ENCODE data around the gene YARS1.

YARS1 gene

DNA sequence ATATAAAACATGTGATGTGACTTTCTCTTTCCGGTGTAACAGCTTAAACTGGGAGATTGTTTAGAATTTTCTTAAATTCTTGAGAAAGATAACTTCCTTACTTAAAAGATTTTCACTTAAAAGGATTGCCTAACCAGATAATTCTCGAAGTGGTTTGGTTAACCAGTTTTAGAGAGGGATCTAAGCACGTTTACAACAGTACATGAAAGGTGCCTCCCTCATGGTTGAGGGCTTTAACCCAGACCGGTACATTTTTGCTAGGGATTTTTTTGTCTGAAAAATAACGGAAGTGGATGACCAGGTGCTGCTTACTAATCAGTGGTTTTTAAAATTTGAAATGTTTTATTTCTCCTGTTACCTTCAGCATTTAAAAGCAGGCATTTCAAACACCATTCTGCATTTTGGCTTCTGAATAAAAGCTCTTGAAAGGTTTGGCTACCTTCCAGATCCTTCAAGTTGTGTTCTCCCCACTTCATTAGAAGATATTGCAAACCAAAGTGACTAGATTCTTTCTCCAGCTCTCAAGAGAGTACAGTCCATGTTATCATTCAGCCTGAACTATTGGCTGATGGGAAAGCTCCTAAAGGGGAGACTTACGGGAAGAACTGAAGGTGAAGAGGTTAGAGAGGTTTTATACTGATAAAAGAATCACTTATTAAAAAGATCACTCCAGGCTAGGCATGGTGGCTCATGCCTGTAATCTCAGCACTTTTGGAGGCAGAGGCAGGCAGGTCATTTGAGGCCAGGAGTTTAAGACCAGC is 13.1 kb upstream of the YARS1 start:
- H3K36me3 ChIP-seq (ENCODE audit: control insufficient read depth, low read length), result peaks cover 92% of the 10 kb centered on the region
- no peaks in the 10 kb centered on the region for H3K27me3 ChIP-seq (ENCODE audit: control insufficient read depth, low read length)
- H3K4me2 ChIP-seq (ENCODE audit: low read length), result no peak overlapping the region
- no peaks in the 10 kb centered on the region for H4K20me1 ChIP-seq (ENCODE audit: control insufficient read depth, insufficient read depth, low read depth, low read length)
- no peaks in the 10 kb centered on the region for H3K9me3 ChIP-seq (ENCODE audit: control insufficient read depth, insufficient read depth, low read length)
- TF ChIP-seq EZH2phosphoT487 (IDR thresholded peaks at IDR 0.05; ENCODE audit: borderline replicate concordance, low read length), result no peak
- TF ChIP-seq, protein P1, sequence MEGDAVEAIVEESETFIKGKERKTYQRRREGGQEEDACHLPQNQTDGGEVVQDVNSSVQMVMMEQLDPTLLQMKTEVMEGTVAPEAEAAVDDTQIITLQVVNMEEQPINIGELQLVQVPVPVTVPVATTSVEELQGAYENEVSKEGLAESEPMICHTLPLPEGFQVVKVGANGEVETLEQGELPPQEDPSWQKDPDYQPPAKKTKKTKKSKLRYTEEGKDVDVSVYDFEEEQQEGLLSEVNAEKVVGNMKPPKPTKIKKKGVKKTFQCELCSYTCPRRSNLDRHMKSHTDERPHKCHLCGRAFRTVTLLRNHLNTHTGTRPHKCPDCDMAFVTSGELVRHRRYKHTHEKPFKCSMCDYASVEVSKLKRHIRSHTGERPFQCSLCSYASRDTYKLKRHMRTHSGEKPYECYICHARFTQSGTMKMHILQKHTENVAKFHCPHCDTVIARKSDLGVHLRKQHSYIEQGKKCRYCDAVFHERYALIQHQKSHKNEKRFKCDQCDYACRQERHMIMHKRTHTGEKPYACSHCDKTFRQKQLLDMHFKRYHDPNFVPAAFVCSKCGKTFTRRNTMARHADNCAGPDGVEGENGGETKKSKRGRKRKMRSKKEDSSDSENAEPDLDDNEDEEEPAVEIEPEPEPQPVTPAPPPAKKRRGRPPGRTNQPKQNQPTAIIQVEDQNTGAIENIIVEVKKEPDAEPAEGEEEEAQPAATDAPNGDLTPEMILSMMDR (IDR thresholded peaks at IDR 0.05; ENCODE audit: low read depth, low read length, poor library complexity, severe bottlenecking), result no peak
- no peaks in the 10 kb centered on the region for H3K9me2 ChIP-seq (replicated peaks; ENCODE audit: control insufficient read depth, low read length)
- no peak overlapping the region for H3K27ac ChIP-seq (ENCODE audit: low read depth, low read length)
- peaks cover 11% of the 10 kb centered on the region for H3K79me2 ChIP-seq (ENCODE audit: control insufficient read depth, low read length)
- no peak overlapping the region for H3K4me3 ChIP-seq (ENCODE audit: low read length)
- H3F3A ChIP-seq (ENCODE audit: control insufficient read depth, insufficient read depth), result no peaks in the 10 kb centered on the region
- H3K4me1 ChIP-seq (ENCODE audit: control insufficient read depth, low read length), result no peaks in the 10 kb centered on the region

DNA sequence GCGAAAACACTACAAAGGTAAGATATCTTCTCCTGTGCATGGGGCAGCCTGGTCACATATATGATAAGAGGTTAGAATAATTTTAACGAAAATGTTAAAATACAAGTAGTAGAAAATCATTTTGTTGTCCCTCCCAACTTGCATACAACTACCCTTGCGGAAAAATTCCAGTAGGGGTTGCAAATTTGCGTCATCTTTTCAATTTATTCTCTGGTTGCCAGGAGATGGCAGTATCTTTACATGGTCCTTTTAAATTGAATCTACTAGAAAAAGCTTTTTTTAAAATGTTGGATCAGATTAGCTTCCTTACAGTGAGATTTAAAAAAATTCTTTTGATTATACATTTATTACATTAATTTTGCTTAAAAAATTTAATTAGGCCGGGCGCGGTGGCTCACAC is 11.2 kb upstream of the YARS1 start:
- Histone ChIP-seq H3K79me2 (ENCODE audit: control insufficient read depth, low read length) (peaks cover 24% of the 10 kb centered on the region), H3K9me2 (replicated peaks; ENCODE audit: control insufficient read depth, low read length) (no peaks in the 10 kb centered on the region), H4K20me1 (ENCODE audit: control insufficient read depth, insufficient read depth, low read depth, low read length) (peaks cover 4% of the 10 kb centered on the region; the same call in 1 of the 2 replicates), H3K9me3 (ENCODE audit: control insufficient read depth, insufficient read depth, low read length) (no peaks in the 10 kb centered on the region), H3K4me2 (ENCODE audit: low read length) (no peak overlapping the region), H3F3A (ENCODE audit: control insufficient read depth, insufficient read depth) (no peaks in the 10 kb centered on the region; the same call in 1 of the 2 replicates), H3K4me1 (ENCODE audit: control insufficient read depth, low read length) (no peaks in the 10 kb centered on the region; the same call in 1 of the 2 replicates), H3K36me3 (ENCODE audit: control insufficient read depth, low read length) (peaks cover 88% of the 10 kb centered on the region), H3K27ac (ENCODE audit: low read depth, low read length) (no peak overlapping the region), H3K27me3 (ENCODE audit: control insufficient read depth, low read length) (no peaks in the 10 kb centered on the region), H3K4me3 (ENCODE audit: low read length) (no peak overlapping the region)
- TF ChIP-seq, protein P1 (IDR thresholded peaks at IDR 0.05; ENCODE audit: low read depth, low read length, poor library complexity, severe bottlenecking), result peak; percentile 27
- no peak for TF ChIP-seq EZH2phosphoT487 (IDR thresholded peaks at IDR 0.05; ENCODE audit: borderline replicate concordance, low read length)

DNA sequence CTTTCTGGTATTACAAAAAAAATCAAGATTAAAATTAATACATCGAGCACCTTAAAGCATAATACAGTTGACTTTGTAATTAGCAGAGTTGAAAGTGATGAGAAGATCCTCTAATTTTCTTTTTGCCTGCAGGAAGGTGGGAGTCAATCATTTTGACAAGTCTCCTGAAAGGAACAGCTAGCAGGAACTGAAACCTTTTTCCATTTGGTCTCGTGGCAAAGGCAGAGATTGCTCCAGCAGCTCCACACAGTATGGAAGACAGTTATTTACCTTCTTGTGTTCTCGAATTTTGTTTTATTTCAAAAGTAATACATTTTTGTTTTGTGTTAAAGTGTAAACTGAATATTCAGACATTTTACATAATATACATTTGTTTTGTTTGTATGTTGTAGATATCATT is 8.0 kb upstream of the YARS1 start:
- peaks cover 4% of the 10 kb centered on the region; the same call in 1 of the 2 replicates for H3F3A ChIP-seq (ENCODE audit: control insufficient read depth, insufficient read depth)
- H3K4me2 ChIP-seq (ENCODE audit: low read length), result no peak overlapping the region
- no peak overlapping the region for H3K4me3 ChIP-seq (ENCODE audit: low read length)
- TF ChIP-seq, protein P1 (IDR thresholded peaks at IDR 0.05; ENCODE audit: low read depth, low read length, poor library complexity, severe bottlenecking), result no peak
- no peak for TF ChIP-seq EZH2phosphoT487 (IDR thresholded peaks at IDR 0.05; ENCODE audit: borderline replicate concordance, low read length)
- H4K20me1 ChIP-seq (ENCODE audit: control insufficient read depth, insufficient read depth, low read depth, low read length), result peaks cover 10% of the 10 kb centered on the region; the same call in 1 of the 2 replicates
- H3K9me2 ChIP-seq (replicated peaks; ENCODE audit: control insufficient read depth, low read length), result no peaks in the 10 kb centered on the region
- H3K9me3 ChIP-seq (ENCODE audit: control insufficient read depth, insufficient read depth, low read length), result no peaks in the 10 kb centered on the region
- H3K79me2 ChIP-seq (ENCODE audit: control insufficient read depth, low read length), result peaks cover 55% of the 10 kb centered on the region
- peaks cover 74% of the 10 kb centered on the region for H3K36me3 ChIP-seq (ENCODE audit: control insufficient read depth, low read length)
- H3K27ac ChIP-seq (ENCODE audit: low read depth, low read length), result no peak overlapping the region
- peaks cover 27% of the 10 kb centered on the region for H3K4me1 ChIP-seq (ENCODE audit: control insufficient read depth, low read length)
- no peaks in the 10 kb centered on the region for H3K27me3 ChIP-seq (ENCODE audit: control insufficient read depth, low read length)
